ACC112 (cell line): Measurements from ENCODE around the gene TMEM250.
A peak's percentile ranks its signal among the peaks of the same experiment; 100 is the strongest.

Source experiments
- H2AFZ ChIP-seq: fragments of 200-600 bp; sonication (generic); one replicate; pipeline ENCODE4 v1.6.0; 2017; ENCODE audit warnings: antibody characterized with exemption, low read length; ENCODE audit not compliant: unreplicated experiment
- H3K27ac ChIP-seq: fragments of 200-600 bp; sonication (generic); 2 replicates; pipeline ENCODE4 v1.5.1; 2014; ENCODE audit warnings: low read depth, mild to moderate bottlenecking, antibody characterized with exemption, low read length, moderate library complexity
- H3K27me3 ChIP-seq: fragments of 200-600 bp; sonication (generic); 2 replicates; pipeline ENCODE4 v1.6.1; 2014; ENCODE audit warnings: mild to moderate bottlenecking, antibody characterized with exemption, low read length, moderate library complexity, mixed read lengths; ENCODE audit not compliant: insufficient read depth
- H3K36me3 ChIP-seq: fragments of 200-600 bp; sonication (generic); 2 replicates; pipeline ENCODE4 v1.6.1; 2016; ENCODE audit warnings: mild to moderate bottlenecking, antibody characterized with exemption, low read length, moderate library complexity, mixed read lengths; ENCODE audit not compliant: insufficient read depth
- H3K4me1 ChIP-seq: fragments of 200-600 bp; sonication (generic); one replicate; pipeline ENCODE4 v1.6.1; 2016; ENCODE audit warnings: low read length, mixed read lengths; ENCODE audit not compliant: insufficient read depth, unreplicated experiment, control insufficient read depth
- H3K4me3 ChIP-seq: fragments of 200-600 bp; sonication (generic); 2 replicates; pipeline ENCODE4 v1.5.1; 2014; ENCODE audit warnings: mild to moderate bottlenecking, low read depth, low read length
- H3K79me2 ChIP-seq: fragments of 200-600 bp; sonication (generic); one replicate; pipeline ENCODE4 v1.6.0; 2016; ENCODE audit warnings: low read length; ENCODE audit not compliant: control insufficient read depth, unreplicated experiment, insufficient read depth

TMEM250 gene

DNA sequence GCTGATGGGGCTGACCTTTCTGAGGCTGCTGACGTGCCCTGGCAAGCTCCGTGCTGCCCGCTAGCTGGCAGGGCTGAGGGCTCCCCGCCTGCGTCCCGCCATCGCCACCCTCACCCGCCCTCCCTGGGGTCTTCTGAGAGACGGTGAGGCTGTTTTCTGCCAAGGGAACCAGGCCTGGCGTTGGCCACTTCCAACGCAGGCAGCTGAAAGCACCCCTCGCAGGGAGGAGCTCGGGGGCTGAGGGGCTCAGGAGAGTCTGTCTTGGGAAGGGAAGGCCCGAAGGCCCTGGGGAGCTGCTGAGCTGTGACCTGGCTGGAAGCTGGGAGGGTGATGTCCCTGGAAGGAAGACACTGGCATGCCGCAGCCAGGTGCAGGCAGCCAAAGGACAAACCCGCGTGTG is 9.8 kb upstream of the TMEM250 start:
- H3K4me3 ChIP-seq = no peak overlapping the region
- no peaks in the 10 kb centered on the region for H3K36me3 ChIP-seq
- no peak overlapping the region for H2AFZ ChIP-seq
- H3K27ac ChIP-seq = no peak overlapping the region
- peaks cover 76% of the 10 kb centered on the region for H3K27me3 ChIP-seq
- no peaks in the 10 kb centered on the region for H3K4me1 ChIP-seq
- H3K79me2 ChIP-seq = no peaks in the 10 kb centered on the region

DNA sequence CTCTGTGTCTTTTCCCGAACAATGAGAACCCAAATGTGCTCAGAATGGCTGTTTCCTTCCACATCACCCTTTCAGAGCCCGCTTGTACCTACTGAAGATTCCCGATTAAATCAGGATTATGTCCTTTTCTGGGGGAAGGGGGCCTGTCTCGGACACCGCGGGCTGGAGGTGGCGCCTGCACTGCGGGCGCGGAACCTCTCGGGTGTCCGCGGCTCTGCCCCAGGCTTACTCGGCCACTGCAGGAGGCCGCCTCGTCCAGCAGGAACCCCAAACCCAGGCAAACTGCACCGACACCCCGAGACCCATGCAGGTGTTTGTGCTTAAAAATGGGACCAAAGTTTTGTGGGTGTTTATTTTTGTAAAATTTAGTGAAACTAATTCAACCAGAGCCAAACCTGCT is 8.6 kb upstream of the TMEM250 start:
- H3K27ac ChIP-seq = no peak overlapping the region
- H3K27me3 ChIP-seq = peaks cover 69% of the 10 kb centered on the region

DNA sequence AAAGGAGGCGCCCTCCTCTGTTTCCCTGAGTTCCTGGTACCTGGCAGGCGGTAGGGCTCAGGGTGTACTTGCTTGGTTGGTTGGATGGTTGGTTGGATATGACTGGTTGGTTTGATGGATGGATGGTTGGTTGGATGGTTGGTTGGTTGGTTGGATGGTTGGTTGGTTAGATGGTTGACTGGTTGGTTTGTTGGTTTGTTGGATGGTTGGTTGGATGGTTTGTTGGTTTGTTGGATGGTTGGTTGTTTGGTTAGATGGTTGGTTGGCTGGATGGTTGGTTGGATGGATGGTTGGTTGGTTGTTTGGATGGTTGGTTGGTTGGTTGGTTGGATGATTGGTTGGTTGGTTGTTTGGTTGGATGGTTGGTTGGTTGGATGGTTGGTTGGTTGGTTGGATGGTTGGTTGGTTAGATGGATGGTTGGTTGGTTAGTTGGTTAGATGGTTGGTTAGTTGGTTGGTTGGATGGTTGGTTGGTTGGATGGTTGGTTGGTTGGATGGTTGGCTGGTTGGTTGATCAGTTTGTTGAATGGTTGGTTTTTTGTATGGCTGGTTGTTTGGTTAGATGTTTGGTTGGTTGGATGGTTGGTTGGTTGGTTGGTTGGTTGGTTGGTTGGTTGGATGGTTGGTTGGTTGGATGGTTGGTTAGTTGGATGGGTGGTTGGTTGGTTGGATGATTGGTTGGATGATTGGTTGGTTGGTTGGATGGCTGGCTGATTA is 6.5 kb upstream of the TMEM250 start:
- H3K27me3 ChIP-seq = peaks cover 50% of the 10 kb centered on the region
- no peak overlapping the region for H3K27ac ChIP-seq
- H3K79me2 ChIP-seq = no peaks in the 10 kb centered on the region
- H2AFZ ChIP-seq = no peak overlapping the region
- H3K36me3 ChIP-seq = no peaks in the 10 kb centered on the region
- H3K4me3 ChIP-seq = no peak overlapping the region
- no peaks in the 10 kb centered on the region for H3K4me1 ChIP-seq

More for the DNA sequence above, 8.6 kb upstream of the TMEM250 start:
- H3K36me3 ChIP-seq = no peaks in the 10 kb centered on the region
- H3K79me2 ChIP-seq = no peaks in the 10 kb centered on the region
- no peak overlapping the region for H3K4me3 ChIP-seq
- no peaks in the 10 kb centered on the region for H3K4me1 ChIP-seq
- no peak overlapping the region for H2AFZ ChIP-seq

DNA sequence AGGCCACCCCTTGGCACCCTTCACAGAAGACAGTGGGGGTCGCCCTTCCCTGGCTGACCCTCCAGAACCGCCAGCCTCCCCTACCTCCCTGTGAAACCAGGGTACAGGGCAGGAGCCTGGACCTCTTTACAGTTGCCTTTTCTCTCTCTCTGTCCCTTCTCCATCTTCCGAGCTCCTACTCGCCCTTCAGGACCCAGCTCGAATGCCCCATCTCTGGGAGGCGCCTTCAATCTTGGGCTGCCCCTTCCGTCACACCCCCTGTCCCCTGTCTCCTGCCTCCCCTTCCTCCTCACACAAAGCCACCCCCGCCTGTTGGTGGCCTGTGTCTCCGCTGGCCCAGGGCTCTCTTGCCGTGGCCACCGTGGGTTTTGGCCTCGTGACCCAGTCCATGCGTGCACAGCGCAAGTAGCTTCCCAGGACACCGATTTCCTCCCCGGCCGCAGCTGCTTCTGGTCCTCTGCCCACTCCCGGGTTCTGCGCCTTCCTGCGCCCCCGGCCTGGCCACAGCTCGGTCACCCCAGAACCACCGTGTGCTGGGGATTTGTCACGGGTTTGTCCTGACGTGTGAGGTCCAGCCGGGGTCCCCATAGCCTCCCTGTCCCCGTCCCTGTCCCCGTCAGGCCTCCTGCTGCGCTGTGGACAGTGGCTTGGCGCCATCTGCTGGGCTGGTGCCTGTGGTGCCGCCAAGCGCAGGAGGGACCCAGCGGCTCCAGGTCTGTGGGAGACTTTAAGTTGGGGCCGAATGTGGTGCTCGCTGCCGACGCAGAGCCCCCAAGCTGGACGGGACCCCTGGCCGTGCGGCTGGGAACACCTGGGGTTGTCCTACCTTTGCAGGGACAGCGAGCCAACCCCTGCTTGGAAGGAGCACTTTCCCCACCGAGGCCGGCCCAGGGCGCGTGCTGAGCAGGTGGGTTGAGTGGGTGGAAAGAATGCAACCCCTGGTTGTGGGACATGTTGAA is 4.0 kb upstream of the TMEM250 start:
- no peaks in the 10 kb centered on the region for H3K4me1 ChIP-seq
- H3K79me2 ChIP-seq = peaks cover 5% of the 10 kb centered on the region
- H2AFZ ChIP-seq = no peak overlapping the region
- H3K27me3 ChIP-seq = peaks cover 31% of the 10 kb centered on the region
- H3K27ac ChIP-seq = no peak overlapping the region
- H3K36me3 ChIP-seq = no peaks in the 10 kb centered on the region
- H3K4me3 ChIP-seq = no peak overlapping the region

DNA sequence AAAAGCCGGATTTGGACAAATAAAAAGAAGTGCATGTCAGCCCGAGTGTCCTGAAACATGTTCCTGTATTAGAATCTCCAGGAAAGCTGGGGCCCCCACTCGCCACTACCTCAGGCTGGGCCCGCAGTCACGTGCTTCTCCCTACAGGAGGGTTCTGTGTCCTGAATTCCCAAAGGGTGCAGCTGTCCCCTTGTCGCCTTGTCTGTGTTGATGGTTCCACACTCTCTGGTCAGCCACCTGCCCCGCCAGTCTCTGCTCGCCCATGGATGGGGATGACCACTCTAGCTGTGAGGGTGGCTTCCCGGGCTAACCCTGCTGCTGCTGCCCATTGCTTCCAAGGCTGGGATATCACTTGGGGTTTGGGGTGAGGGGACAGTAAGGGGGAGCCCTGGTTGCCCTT is 3.1 kb upstream of the TMEM250 start:
- Histone ChIP-seq H3K27me3 (peaks cover 25% of the 10 kb centered on the region), H3K79me2 (peaks cover 14% of the 10 kb centered on the region), H3K27ac (no peak overlapping the region), H3K4me1 (peaks cover 5% of the 10 kb centered on the region), H2AFZ (no peak overlapping the region), H3K36me3 (no peaks in the 10 kb centered on the region), H3K4me3 (no peak overlapping the region)

DNA sequence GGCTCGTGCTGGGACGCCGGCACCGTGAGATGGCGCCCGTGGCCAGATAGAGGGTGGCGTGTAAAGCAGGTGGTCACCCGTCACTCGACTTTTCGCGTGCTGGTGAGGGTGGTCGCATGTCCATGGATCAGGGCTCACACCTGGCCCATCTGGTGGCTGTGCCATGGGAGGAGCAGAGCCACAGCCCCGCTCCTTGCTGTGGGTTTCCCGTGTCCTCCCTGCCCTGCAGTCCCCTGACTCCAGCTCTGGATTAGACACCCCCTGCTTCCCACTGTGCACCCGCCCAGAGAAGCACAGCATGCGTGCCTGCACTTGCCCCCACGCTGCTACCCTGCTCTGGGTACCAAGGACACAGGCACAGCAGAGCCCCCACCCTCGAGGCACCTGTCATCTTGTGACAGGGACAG is 1.8 kb upstream of the TMEM250 start:
- H3K36me3 ChIP-seq = no peaks in the 10 kb centered on the region
- H3K27me3 ChIP-seq = peaks cover 11% of the 10 kb centered on the region
- peaks cover 14% of the 10 kb centered on the region for H3K79me2 ChIP-seq
- no peak overlapping the region for H3K27ac ChIP-seq
- H2AFZ ChIP-seq = no peak overlapping the region
- peaks cover 5% of the 10 kb centered on the region for H3K4me1 ChIP-seq
- no peak overlapping the region for H3K4me3 ChIP-seq

DNA sequence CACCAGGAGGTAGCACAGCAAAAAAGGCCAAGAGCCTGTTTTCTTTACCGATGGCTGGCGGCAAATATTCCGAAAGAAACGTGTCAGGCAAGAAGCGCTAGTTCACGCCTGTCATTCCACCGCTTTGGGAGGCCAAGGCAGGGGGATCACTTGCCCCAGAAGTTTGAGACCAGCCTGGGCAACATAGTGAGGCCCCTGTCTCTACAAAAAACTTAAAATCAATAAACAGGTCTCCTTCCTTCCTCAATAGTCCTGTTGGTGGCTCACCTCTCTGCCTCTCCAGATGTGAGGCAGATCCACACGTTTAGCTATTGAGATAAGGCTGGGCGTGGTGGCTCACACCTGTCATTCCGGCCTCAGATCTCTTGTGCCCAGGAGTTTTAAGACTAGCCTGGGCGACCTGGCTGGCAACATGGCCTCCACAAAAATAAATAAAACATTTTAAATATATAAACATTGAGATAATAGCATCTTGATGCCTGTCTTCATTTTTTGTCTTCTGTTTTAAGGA is 1.3 kb upstream of the TMEM250 start:
- Histone ChIP-seq H3K27me3 (peaks cover 6% of the 10 kb centered on the region), H3K27ac (peak overlapping the region; percentile 33; the same call in 1 of the 2 replicates), H3K4me3 (peak overlapping the region; percentile 78), H3K79me2 (peaks cover 14% of the 10 kb centered on the region), H3K36me3 (no peaks in the 10 kb centered on the region), H3K4me1 (peaks cover 5% of the 10 kb centered on the region), H2AFZ (no peak overlapping the region)

DNA sequence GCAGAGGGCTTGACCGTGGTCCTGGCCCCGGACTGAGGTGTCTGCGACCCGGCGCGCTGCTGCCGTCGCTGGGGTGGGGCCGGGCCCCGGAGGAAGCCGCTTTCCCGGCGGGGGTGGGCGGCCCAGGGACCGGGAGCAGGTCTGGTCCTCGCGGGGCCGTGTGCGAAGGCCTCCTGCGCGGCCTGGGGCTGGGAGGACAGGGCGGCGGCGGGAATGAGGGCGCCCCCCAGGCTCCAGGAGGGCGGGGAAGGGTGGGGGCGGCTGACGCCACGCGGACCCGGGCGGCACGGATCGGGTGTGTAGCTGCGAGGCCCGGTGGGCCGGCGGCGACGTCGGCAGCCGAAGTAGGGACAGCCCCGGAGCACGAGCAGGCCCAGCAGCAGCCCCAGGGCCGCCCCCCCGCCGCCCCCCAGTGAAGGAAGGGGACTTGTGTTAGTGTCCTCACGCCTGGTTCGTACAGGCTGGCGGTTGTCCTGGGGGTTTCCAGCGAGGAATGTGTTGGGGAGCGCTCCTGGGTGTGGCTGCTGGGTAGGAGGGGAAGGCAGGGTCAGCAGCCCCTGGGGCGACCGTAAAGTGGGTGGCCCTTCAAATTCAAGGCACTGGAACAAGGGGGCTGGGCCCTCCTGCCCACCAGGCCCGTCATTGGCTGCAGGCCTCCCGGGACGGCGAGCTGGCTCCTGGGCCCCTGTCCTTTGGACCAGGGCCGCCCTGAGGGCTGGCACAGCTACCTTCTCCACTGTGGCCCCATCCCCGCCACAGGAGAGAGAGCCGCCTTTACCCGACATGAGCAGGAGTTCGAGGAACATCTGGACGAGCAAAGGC is 597 bp upstream of the TMEM250 start:
- Histone ChIP-seq H3K4me1 (peaks cover 5% of the 10 kb centered on the region), H2AFZ (peak overlapping the region; percentile 0), H3K27ac (peak overlapping the region; percentile 33), H3K4me3 (peak overlapping the region; percentile 78), H3K27me3 (no peaks in the 10 kb centered on the region), H3K36me3 (no peaks in the 10 kb centered on the region), H3K79me2 (peaks cover 14% of the 10 kb centered on the region)

DNA sequence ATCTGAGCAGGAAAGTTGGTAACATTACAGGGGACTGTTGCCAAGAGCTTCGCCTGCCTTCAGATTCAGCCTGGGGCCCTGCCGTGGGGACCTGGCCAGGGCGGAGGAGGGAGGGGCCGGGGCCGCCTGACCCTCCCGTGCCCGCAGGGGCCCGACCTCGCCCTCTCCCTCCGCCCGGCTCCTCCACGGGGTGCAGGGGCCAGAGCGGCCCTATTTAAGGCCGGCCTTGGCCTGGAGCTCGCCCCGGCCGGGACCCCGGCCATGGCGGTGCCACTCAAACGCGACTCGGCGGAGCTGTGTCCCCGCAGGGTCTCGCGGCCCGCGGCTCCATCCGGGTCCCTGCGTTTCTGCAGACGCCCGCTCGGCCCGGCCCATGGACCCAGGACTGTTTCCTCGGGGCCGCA is 757 bp downstream of the TMEM250 start:
- Histone ChIP-seq H3K27me3 (no peaks in the 10 kb centered on the region), H3K4me3 (peak overlapping the region; percentile 78), H3K36me3 (no peaks in the 10 kb centered on the region), H3K27ac (peak overlapping the region; percentile 33), H3K79me2 (peaks cover 14% of the 10 kb centered on the region), H3K4me1 (peaks cover 5% of the 10 kb centered on the region), H2AFZ (peak overlapping the region; percentile 88)

DNA sequence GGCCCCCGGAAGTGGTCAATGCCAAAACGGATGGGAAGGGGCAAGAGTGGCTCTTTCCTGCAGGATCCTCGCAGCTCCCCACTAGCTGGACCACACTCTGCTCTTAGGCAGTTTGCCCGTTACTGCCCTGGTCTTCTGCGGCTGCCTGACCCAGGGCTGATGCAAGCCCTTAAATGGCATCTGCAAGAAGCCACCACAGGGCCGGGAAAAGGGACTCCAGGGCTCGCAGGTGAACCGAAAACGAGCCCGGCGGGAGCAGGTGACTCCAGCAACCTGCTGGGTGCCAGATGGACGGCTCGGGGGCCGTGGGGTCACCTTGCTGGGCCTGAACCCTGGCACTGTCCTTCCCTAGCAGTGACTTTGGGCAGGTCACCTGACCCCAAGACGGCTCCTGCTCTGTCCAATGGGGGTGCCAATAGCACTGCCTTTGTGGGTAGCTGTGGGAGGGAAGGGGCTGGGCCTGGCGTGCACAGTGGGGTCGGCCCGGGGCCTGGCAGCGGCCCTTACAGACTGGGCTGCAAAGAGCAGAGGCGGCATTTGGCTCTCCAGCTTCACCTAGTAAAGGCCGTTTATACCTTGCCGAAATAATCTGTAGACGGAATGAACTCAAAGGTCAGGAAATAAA is 1.3 kb downstream of the TMEM250 start:
- H3K4me1 ChIP-seq = peaks cover 5% of the 10 kb centered on the region
- H3K79me2 ChIP-seq = peaks cover 14% of the 10 kb centered on the region
- no peaks in the 10 kb centered on the region for H3K27me3 ChIP-seq
- H3K4me3 ChIP-seq = peak overlapping the region; percentile 78
- H3K27ac ChIP-seq = peak overlapping the region; percentile 33; the same call in 1 of the 2 replicates
- H2AFZ ChIP-seq = no peak overlapping the region
- H3K36me3 ChIP-seq = no peaks in the 10 kb centered on the region
